HEK293T (cell line): ENCODE results near the gene PPP1R15B.

ENCODE experiments used
- FOXM1 ChIP-seq: fragments of 450-650 bp; IDR thresholded peaks from 2 replicates; pipeline ENCODE4 v1.6.1; 2017; ENCODE audit warnings: mild to moderate bottlenecking, borderline replicate concordance
- NFRKB ChIP-seq: fragments of 450-650 bp; IDR thresholded peaks from 2 replicates; pipeline ENCODE4 v1.6.1; 2016; ENCODE audit warnings: mild to moderate bottlenecking, moderate library complexity

DNA sequence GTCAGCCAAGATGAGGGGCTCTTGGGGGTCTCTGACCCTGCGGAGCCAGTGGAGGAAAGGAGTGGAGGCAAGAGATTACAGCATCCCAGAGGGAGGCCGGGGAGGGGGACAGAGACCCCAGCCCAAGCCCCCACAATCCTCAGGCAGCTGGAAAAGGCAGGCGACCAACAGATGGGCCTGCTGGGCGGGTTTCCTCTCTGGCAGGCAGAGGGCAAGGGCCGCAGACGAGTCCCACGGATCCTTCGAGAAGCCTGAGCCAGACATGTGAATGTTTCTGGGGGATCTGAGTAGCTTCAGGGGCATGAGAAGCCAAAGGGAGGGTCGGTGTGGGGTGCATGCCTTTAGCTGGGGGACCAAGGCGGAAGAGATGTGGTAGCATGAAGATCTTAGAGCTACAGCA, 49.8 kb downstream of the PPP1R15B start:
- TF ChIP-seq NFRKB (no peak), FOXM1 (no peak)
